Endometrium (tissue), 2 donors: Measurements from ENCODE around the gene ACSF2.
"Not testable (repeated sequence)": the region's sequence is repeated elsewhere in the genome, so short reads cannot be mapped to it uniquely, and the experiment has no call there.

Experiments
- FAIRE-seq: peaks from 2 replicates; lab custom pipeline; 2012; peaks lifted over from hg19 to GRCh38; lab: Jason Lieb, UNC
- donor health status: control.
- donor health status: control.

ACSF2 gene, protein sequence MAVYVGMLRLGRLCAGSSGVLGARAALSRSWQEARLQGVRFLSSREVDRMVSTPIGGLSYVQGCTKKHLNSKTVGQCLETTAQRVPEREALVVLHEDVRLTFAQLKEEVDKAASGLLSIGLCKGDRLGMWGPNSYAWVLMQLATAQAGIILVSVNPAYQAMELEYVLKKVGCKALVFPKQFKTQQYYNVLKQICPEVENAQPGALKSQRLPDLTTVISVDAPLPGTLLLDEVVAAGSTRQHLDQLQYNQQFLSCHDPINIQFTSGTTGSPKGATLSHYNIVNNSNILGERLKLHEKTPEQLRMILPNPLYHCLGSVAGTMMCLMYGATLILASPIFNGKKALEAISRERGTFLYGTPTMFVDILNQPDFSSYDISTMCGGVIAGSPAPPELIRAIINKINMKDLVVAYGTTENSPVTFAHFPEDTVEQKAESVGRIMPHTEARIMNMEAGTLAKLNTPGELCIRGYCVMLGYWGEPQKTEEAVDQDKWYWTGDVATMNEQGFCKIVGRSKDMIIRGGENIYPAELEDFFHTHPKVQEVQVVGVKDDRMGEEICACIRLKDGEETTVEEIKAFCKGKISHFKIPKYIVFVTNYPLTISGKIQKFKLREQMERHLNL

GRCh38 chr17:50425682-50426471, at the start of gene ACSF2:
TSS of gene ACSF2 (plus strand) at chr17:50426218. CDS start at chr17:50426262, 44 bp downstream.
- no peak for FAIRE-seq

DNA sequence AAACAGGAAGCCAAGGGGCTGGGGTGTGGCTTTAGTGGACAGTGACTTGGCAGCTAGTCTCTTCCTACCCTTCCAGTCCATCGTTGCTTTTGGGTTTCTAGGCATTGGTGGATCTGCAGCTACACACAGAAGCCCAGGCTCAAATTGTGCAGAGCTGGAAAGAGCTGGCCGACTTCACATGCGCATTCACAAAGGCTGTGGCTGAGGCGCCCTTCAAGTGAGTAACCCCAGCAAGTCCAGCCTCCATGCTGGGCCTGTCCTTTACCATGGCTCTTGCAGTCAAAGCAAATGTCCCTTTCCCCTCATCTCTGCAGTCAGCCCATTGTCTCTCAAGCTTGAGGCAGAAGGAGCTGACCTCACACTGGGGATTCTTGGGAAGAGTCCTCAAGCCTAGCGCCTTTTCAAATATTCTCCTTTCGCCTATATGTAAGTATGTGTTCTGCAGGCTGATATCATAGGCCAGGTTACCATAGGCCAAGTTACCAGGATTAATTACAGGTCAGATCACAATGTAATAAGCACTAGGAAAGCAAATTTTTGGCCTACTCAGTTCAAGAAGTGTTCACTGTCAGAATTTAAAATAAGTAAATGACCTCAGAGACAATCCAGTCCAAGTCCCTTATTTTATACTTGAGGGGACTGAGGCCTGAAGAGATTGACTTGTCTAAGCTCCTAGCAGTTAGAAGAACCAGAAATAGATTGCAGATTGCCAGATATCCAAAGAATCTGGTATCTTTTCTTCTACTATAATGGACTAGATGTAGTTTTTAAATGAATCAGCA, 46.5 kb upstream of the ACSF2 start:
- FAIRE-seq, result no peak

- no peak for FAIRE-seq
These were observed 45.4 kb upstream of the ACSF2 start for GRCh38 chr17:50380369-50381259.

DNA sequence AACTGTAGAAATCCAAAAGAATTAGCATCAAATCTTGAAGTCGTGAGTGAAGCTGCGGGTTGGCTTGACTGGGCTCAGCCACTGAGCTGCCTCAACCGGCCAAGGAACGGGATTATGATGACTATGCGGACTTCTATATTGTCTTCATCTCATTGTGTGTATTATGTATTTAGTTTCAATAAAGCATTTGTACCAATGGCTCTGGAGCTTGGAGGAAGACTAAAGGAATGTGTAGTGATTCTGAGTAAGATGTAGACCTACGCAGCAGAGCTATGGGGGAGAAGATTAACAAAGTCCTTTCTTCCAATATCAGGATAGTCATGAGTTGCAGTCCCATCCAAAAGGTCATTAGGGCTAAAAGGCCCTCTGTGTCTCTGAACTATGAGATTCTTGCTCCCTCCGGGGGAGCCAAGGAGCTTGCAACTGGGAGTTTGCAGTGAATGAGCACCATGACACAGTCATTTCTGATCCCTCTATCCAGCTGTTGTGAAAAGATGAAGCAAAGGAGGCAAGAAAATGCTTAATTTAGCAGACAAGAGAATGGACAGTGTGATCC, 44.7 kb upstream of the ACSF2 start:
- no peak for FAIRE-seq

GRCh38 chr17:50381920-50382319, 44.1 kb upstream of the ACSF2 start:
- FAIRE-seq, result no peak

GRCh38 chr17:50382931-50383330, 43.1 kb upstream of the ACSF2 start:
- no peak for FAIRE-seq

GRCh38 chr17:50386510-50386909, 39.5 kb upstream of the ACSF2 start:
- no peak for FAIRE-seq

- FAIRE-seq, result no peak
These were observed 37.3 kb upstream of the ACSF2 start for GRCh38 chr17:50388728-50389127.

- no peak for FAIRE-seq
These were observed 36.5 kb upstream of the ACSF2 start for GRCh38 chr17:50389534-50389933.

DNA sequence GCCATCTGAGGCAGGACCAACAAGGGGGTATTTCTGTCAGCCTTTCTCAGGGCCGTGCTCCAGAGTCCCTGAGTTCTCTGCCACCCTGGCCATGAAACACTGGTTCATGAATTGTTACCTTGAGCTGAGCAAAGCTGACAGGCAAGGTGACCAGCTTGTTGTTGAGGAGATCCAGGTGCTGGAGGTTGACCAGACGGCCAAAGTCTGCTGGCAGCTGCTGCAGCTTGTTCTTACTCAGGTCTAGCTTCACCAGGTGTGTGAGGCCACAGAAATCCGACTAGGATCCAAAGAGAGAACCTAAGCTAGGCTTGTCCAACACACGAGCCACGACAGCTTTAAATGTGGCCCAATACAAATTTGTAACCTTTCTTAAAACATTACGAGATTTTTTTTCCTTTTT, 33.4 kb upstream of the ACSF2 start:
- FAIRE-seq, result no peak

DNA sequence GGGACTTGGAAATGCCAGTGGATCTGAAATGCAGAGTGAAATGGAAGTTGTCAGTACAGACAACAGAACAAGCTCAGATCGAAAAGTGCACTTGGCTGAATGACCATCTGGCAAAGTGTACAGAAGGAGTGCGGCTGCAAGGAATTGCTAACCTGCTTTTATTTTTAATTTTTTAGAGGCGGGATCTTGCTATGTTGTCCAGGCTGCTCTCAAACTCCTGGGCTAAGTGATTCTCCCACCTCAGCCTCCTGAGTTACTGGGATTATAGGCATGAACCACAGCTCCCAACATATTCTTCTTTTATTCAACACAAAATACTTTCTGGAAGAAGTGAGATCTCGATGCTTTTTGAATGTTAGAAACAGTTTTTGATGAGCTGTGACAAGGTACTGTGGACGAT, 32.3 kb upstream of the ACSF2 start:
- no peak for FAIRE-seq

DNA sequence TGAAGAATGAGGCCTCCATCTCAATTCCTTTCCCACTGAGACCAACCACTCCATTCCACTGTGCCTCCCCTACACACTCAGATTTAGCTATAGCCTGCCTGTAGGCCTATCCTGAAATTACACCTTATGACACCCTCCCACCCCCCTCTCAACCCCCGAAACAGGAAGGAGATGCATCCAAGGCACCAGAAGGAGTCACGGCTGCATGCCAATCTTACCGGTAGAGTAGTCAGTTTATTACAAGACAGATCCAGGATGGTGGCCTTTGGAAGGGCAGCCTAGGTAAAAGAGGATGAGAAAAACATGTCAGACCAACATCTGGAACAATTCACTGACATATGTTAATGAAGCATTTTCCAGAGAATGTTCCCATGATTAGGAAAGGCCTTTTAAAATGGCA, 31.3 kb upstream of the ACSF2 start:
- FAIRE-seq, result no peak

DNA sequence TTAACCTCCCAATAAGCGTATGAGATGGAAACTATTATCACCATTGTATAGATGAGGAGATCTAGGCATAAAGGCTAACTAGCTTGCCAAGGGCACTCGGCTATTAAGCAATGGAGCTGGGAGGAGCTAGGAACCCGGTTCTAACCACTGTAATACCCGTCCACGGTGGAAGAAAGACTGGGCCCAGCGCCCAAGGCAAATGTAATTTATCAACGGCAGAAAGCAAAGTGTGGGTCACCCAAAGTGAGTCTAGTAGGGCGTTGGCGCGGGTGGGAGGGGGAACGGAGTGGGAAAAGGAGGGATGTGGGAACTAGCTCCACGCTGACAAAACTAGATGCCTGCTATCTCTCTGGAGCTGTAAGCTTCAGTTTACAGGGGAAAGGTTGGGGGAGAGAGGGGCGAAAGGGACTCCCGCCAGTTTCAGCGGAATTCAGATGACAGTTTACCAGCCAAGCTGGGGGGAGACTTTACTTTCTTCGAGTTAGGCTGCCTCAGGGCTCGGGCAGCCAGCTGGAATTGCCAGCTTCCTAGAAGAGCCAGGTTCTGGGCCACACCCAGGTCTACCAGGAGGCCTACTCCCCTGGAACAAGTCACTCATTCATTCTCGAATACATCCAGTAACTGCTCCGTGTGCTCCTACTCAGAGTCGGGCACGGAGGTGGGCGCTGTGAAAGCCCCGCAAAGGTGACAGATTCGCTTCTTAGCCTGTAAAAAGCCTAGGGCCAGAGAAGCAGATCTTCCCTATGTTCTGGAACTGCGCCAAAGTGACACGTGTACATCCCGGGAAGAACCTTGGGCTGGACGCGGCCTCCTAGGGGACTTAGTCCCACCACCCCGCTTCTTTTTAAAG, 29.5 kb upstream of the ACSF2 start:
- FAIRE-seq, result no peak

GRCh38 chr17:50397111-50397918, 28.7 kb upstream of the ACSF2 start, which contains the start of gene LRRC59:
TSS of gene LRRC59 (minus strand) at chr17:50397523. CDS start at chr17:50397317, 206 bp downstream.
- no peak for FAIRE-seq

- FAIRE-seq, result no peak
These were observed 28.1 kb upstream of the ACSF2 start for GRCh38 chr17:50397919-50398285.

DNA sequence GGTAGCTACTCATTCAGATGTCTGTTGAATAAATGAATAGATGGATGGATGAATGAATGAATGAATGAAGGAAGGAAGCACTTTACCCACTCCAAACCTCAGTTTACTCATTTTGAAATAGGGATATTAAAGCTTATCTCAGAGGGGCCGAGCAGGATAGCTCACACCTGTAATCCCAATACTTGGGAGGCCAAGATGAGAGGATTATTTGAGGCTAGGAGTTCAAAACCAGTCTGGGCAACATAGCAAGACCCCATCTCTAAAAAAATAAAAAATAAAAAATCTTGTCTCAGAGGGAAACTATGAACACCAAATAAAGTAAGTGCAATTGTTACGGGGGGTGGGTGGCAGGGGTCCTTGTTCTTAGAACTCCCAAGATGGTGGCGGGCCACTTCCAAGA, 27.3 kb upstream of the ACSF2 start:
- FAIRE-seq, result not testable (repeated sequence)

DNA sequence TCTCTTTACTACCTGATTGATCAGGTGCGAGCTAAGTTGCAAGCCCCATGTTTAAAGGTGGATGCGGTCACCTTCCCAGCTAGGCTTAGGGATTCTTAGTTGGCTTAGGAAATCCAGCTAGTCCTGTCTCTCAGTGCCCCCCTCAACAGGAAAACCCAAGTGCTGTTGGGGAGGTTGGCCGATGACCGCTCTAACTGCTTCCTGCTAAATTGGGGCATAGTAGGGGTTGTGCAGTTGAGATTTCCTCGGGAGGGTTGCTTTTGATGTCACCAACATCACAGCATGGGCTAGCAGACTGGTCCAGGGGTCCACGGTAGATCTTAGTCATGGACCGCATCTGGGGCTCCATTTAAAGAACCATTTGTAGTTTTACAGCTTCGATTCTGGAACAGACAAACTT, 26.4 kb upstream of the ACSF2 start:
- FAIRE-seq, result not testable (repeated sequence)

GRCh38 chr17:50405351-50405750, 20.7 kb upstream of the ACSF2 start:
- not testable (repeated sequence) for FAIRE-seq

DNA sequence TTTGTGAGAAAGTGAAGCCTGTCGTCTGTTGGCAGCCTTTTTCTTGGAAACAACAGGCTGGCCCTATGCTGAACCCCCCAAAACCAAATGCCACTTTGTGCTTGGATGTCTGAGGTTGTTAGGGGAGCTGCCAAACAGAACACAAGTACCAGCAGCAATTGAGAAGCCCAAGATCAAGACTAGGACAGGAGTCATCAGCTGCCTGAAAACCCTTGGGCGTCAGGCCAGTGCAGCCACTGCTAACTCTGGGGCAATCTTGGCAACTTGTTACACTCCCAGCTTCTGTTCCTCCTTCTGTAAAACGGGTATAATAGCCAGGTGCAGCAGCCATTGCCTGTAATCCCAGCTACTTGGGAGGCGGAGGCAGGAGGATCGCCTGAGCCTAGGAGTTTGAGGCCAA, 19.4 kb upstream of the ACSF2 start:
- FAIRE-seq, result no peak
